Uterus (tissue), 4 donors: ENCODE data around the gene BZW1. TPM values are rescaled to one million over a fixed set of nuclear protein-coding genes. Genes with fewer than 3 reads are reported as not detected.

Source experiments
- DNase-seq, 2 donors: peaks; one replicate each; pipeline ENCODE4 v3.0.0-alpha.2; 2019 to 2020
- H3K27ac ChIP-seq, 2 donors: fragments of 200-600 bp; sonication (generic); 1 replicate in 1 of 2; 2 replicates in 1 of 2; pipeline ENCODE4 v1.5.1; 2016 to 2018
- H3K27me3 ChIP-seq, 2 donors: fragments of 200-600 bp; sonication (generic); one replicate each; pipeline ENCODE4 v1.5.1; 2018 to 2019; ENCODE audit warnings: control low read depth in 1 of 2
- H3K36me3 ChIP-seq, 2 donors: fragments of 200-600 bp; sonication (generic); one replicate each; pipeline ENCODE4 v1.5.1; 2019; ENCODE audit warnings: control low read depth in 1 of 2
- H3K4me1 ChIP-seq, 2 donors: fragments of 200-600 bp; sonication (generic); one replicate each; pipeline ENCODE4 v1.5.1; 2018 to 2019; ENCODE audit warnings: control low read depth in 1 of 2
- H3K4me3 ChIP-seq, 2 donors: fragments of 200-600 bp; sonication (generic); 1 replicate in 1 of 2; 2 replicates in 1 of 2; pipeline ENCODE4 v1.5.1; 2018 to 2019; ENCODE audit warnings: mild to moderate bottlenecking in 1 of 2
- H3K9me3 ChIP-seq, 2 donors: fragments of 200-600 bp; sonication (generic); one replicate each; pipeline ENCODE4 v1.5.1; 2019; ENCODE audit warnings: control low read depth in 1 of 2
- CTCF ChIP-seq, 4 experiments: fragments of 200-600 bp in 2 of 4; fragments of 450-650 bp in 2 of 4; sonication (generic) in 2 of 4; IDR thresholded peaks; one replicate each; pipeline ENCODE4 v1.5.1; 2016 to 2019; ENCODE audit warnings: antibody characterized with exemption in 4 of 4, mild to moderate bottlenecking in 2 of 4, moderate library complexity in 1 of 4
- POLR2A ChIP-seq, 2 donors: fragments of 450-650 bp; IDR thresholded peaks; one replicate each; pipeline ENCODE4 v1.6.1; 2016; ENCODE audit warnings: antibody characterized with exemption in 2 of 2, mild to moderate bottlenecking in 1 of 2, moderate library complexity in 1 of 2
- intact Hi-C: fragments of 100-400 bp; cut with DNase I; formaldehyde crosslinking; loops from one replicate; pipeline ENCODE4 v1.15.1; 2023; ENCODE audit warnings: low total_unique reads
- total RNA-seq, 4 donors: library from RNA; depleted of rRNA in 3 of 4; stranded (reverse); fragments of >200 nt in 3 of 4; gene quantifications; one replicate each; pipeline versions ENCODE4 v1.1.0 to v1.2.4, GENCODE V29; 2014 to 2023
- donor health status: DM: yes; HTN: yes; CAD: no.

Gene BZW1
- total RNA-seq, 4 donors from 2014 or later = 39.2 to 322 (median 129) TPM

DNA sequence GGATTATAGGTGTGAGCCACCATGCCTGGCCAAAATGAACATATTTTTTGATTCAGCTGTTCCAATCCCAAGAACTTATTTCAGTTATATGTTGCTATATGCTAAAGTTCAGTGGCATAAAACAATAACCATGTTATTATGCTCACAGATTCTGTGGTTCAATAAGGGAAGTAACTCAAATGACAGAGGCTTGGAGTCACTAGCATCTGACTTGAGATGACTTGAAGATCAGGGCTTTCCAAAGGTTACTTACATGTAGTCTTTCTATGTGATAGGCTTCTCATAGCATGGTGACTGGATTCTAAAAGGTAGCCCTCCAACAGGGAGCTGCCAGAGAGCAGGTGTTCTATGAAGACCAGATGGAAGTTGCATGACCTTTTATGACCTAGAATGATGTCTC is 35.6 kb downstream of the BZW1 start:
- Histone ChIP-seq H3K27ac (no peak overlapping the region), H3K9me3 (no peaks in the 10 kb centered on the region), H3K4me1 (no peaks in the 10 kb centered on the region), H3K36me3 (no peaks in the 10 kb centered on the region), H3K27me3 (no peaks in the 10 kb centered on the region), H3K4me3 (no peak overlapping the region)
- intact Hi-C loops = no loop called here
- no peak for DNase-seq
- TF ChIP-seq CTCF (IDR thresholded peaks at IDR 0.05) = no peak
- no peak for TF ChIP-seq POLR2A (IDR thresholded peaks at IDR 0.05)

- H3K36me3 ChIP-seq = no peaks in the 10 kb centered on the region
- no peaks in the 10 kb centered on the region for H3K9me3 ChIP-seq
- DNase-seq = no peak
- no peak overlapping the region for H3K27ac ChIP-seq
- H3K4me3 ChIP-seq = no peak overlapping the region
- no peaks in the 10 kb centered on the region for H3K4me1 ChIP-seq
- intact Hi-C loops = no loop called here
- TF ChIP-seq CTCF (IDR thresholded peaks at IDR 0.05) = no peak
- no peak for TF ChIP-seq POLR2A (IDR thresholded peaks at IDR 0.05)
- no peaks in the 10 kb centered on the region for H3K27me3 ChIP-seq
These were observed 36.2 kb downstream of the BZW1 start for GRCh38 chr2:200847939-200848338.

DNA sequence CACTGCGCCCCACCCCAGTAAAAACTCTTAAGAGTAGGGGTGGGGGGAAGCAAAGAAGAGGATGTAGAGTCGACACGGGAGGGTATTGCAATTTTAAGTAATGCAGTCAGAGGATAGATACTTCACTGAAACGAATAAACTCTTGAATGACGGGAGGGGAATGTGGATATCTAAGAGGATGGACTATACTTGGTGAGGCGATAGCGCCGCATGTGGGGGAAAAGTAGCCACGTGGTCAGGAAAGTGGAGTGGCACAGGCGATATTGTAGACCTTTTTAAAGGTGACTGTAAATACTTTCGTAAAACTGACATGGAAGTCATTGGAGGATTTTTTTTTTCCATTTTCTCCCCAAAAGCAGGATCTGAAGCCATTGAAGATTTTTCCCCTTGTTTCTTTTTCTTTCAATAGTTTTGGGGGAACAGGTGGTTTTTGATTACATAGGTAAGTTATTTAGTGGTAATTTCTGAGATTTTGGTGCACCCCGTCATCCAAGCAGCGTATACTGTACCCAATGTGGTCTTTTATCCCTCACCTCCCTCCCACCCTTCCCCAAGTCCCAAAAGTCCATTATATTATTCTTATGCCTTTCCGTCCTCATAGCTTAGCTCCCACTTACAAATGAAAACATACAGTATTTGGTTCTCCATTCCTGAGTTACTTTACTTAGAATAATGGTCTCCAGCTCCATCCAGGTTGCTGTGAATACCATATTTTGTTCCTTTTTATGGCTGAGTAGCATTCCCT is 39.0 kb downstream of the BZW1 start:
- Histone ChIP-seq H3K36me3 (no peaks in the 10 kb centered on the region), H3K9me3 (no peaks in the 10 kb centered on the region), H3K4me3 (no peak overlapping the region), H3K27me3 (no peaks in the 10 kb centered on the region), H3K27ac (no peak overlapping the region), H3K4me1 (no peaks in the 10 kb centered on the region)
- no peak for TF ChIP-seq CTCF (IDR thresholded peaks at IDR 0.05)
- TF ChIP-seq POLR2A (IDR thresholded peaks at IDR 0.05) = no peak
- intact Hi-C loops = no loop called here
- DNase-seq = no peak

GRCh38 chr2:200851398-200852248 is 39.9 kb downstream of the BZW1 start:
- H3K9me3 ChIP-seq = no peaks in the 10 kb centered on the region
- no peaks in the 10 kb centered on the region for H3K36me3 ChIP-seq
- H3K4me3 ChIP-seq = no peak overlapping the region
- H3K27me3 ChIP-seq = no peaks in the 10 kb centered on the region
- DNase-seq = no peak
- TF ChIP-seq POLR2A (IDR thresholded peaks at IDR 0.05) = no peak
- no peak for TF ChIP-seq CTCF (IDR thresholded peaks at IDR 0.05)
- H3K27ac ChIP-seq = no peak overlapping the region
- no peaks in the 10 kb centered on the region for H3K4me1 ChIP-seq
- intact Hi-C loops = no loop called here

- intact Hi-C loops = no loop called here
- no peaks in the 10 kb centered on the region for H3K4me1 ChIP-seq
- H3K27ac ChIP-seq = no peak overlapping the region
- no peaks in the 10 kb centered on the region for H3K9me3 ChIP-seq
- DNase-seq = no peak
- no peak for TF ChIP-seq CTCF (IDR thresholded peaks at IDR 0.05)
- no peak for TF ChIP-seq POLR2A (IDR thresholded peaks at IDR 0.05)
- H3K27me3 ChIP-seq = no peaks in the 10 kb centered on the region
- H3K4me3 ChIP-seq = no peak overlapping the region
- no peaks in the 10 kb centered on the region for H3K36me3 ChIP-seq
These were observed 40.9 kb downstream of the BZW1 start for GRCh38 chr2:200852605-200853004.
